ENCODE data around the gene TSPAN11. TPM values are rescaled to one million over a fixed set of nuclear protein-coding genes. Genes with fewer than 3 reads are reported as not detected.
"Not testable (repeated sequence)": the region's sequence is repeated elsewhere in the genome, so short reads cannot be mapped to it uniquely, and the experiment has no call there.

TSPAN11 gene
- total RNA-seq, 1 experiment from 2014 or later, result 0.48 TPM

GRCh38 chr12:31002361-31002725 is 75.8 kb downstream of the TSPAN11 start:
- no peak for DNase-seq (ENCODE audit: low read depth)

GRCh38 chr12:31002999-31003398 is 76.5 kb downstream of the TSPAN11 start:
- no peak for DNase-seq (ENCODE audit: low read depth)

- no peak for DNase-seq (ENCODE audit: low read depth)
These were observed 77.5 kb downstream of the TSPAN11 start for GRCh38 chr12:31003861-31004640.

- DNase-seq (ENCODE audit: low read depth), result no peak
These were observed 78.1 kb downstream of the TSPAN11 start for GRCh38 chr12:31004666-31005065.

- DNase-seq (ENCODE audit: low read depth), result no peak
These were observed 78.9 kb downstream of the TSPAN11 start for GRCh38 chr12:31005256-31005943.

GRCh38 chr12:31005944-31006361 is 79.4 kb downstream of the TSPAN11 start:
- peak; percentile 88 for DNase-seq (ENCODE audit: low read depth)

GRCh38 chr12:31006416-31007152 is 80.0 kb downstream of the TSPAN11 start:
- no peak for DNase-seq (ENCODE audit: low read depth)

GRCh38 chr12:31007153-31007495 is 80.6 kb downstream of the TSPAN11 start:
- DNase-seq (ENCODE audit: low read depth), result no peak

- no peak for DNase-seq (ENCODE audit: low read depth)
These were observed 81.2 kb downstream of the TSPAN11 start for GRCh38 chr12:31007636-31008175.

GRCh38 chr12:31008241-31008761 is 81.8 kb downstream of the TSPAN11 start:
- DNase-seq (ENCODE audit: low read depth), result peak; percentile 26

- DNase-seq (ENCODE audit: low read depth), result no peak
These were observed 82.7 kb downstream of the TSPAN11 start for GRCh38 chr12:31008961-31009840.

GRCh38 chr12:31009976-31010375 is 83.4 kb downstream of the TSPAN11 start:
- DNase-seq (ENCODE audit: low read depth), result no peak

GRCh38 chr12:31011336-31011735 is 84.8 kb downstream of the TSPAN11 start:
- DNase-seq (ENCODE audit: low read depth), result no peak

- DNase-seq (ENCODE audit: low read depth), result no peak
These were observed 85.4 kb downstream of the TSPAN11 start for GRCh38 chr12:31011746-31012566.

- not testable (repeated sequence) for DNase-seq (ENCODE audit: low read depth)
These were observed 86.0 kb downstream of the TSPAN11 start for GRCh38 chr12:31012567-31012891.

- DNase-seq (ENCODE audit: low read depth), result no peak
These were observed 88.7 kb downstream of the TSPAN11 start for GRCh38 chr12:31015215-31015614.

- no peak for DNase-seq (ENCODE audit: low read depth)
These were observed 89.5 kb downstream of the TSPAN11 start for GRCh38 chr12:31016057-31016456.

- DNase-seq (ENCODE audit: low read depth), result no peak
These were observed 91.0 kb downstream of the TSPAN11 start for GRCh38 chr12:31017535-31017934.

- no peak for DNase-seq (ENCODE audit: low read depth)
These were observed 91.7 kb downstream of the TSPAN11 start for GRCh38 chr12:31018106-31018789.

All from RPMI7951 (cell line).